ENCODE results near the gene ESR2. TPM values are rescaled to one million over a fixed set of nuclear protein-coding genes. Genes with fewer than 3 reads are reported as not detected.

ESR2 gene
- total and polyA plus RNA-seq, 2 donors (not counting 3 experiments of a cell fraction or from before 2014, with no cell fraction given): 0.10 to 0.58 TPM

DNA sequence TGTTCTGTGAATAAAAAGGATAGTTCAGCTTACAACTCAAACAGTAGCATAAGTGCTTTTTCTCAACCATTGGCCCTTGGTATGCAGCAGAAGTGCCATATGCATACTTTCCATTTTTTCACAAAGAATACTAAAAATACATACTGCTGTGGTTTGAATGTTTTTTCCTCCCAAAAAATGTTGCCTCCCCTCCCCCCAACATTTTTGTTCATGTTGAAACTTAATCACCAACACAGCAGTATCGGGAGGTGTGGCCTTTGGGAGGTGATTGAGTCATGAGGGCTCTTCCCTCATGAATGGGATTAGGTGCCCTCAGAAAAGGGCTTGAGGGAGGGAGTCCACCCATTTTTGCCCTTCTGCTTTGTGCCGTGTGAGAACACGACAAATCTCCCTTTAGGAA is 198.6 kb downstream of the ESR2 start:
- POLR2A ChIA-PET: no interaction called here
- Histone ChIP-seq H3K27me3 (ENCODE audit: control insufficient read depth in 2 of 2, insufficient read depth in 2 of 2, low read length in 2 of 2) (no peaks in the 10 kb centered on the region), H3K9me1 (replicated peaks; ENCODE audit: control insufficient read depth, extremely low read depth, insufficient read depth, low read length) (no peaks in the 10 kb centered on the region), H4K20me1 (replicated peaks; ENCODE audit: control insufficient read depth, extremely low read depth, insufficient read depth, low read length) (no peaks in the 10 kb centered on the region), H2AFZ (ENCODE audit: low read depth, low read length) (no peak overlapping the region), H3K4me3 (replicated peaks in 1 of 3; ENCODE audit: insufficient read depth in 1 of 3, low read depth in 1 of 3, low read length in 3 of 3) (no peak overlapping the region), H3K36me3 (ENCODE audit: control insufficient read depth in 2 of 2, extremely low read depth in 1 of 2, insufficient read depth in 2 of 2, low read length in 2 of 2) (peaks cover 0 to 3% of the 10 kb centered on the region in 2 experiments), H3K4me2 (ENCODE audit: insufficient read depth, low read length) (no peak overlapping the region), H3K9ac (replicated peaks; ENCODE audit: extremely low read depth, insufficient read depth, low read length) (no peak overlapping the region), H3K9me3 (replicated peaks; ENCODE audit: control insufficient read depth, insufficient read depth, low read length) (no peaks in the 10 kb centered on the region), H3K27ac (ENCODE audit: insufficient read depth, low read depth, low read length) (no peak overlapping the region), H3K4me1 (ENCODE audit: control insufficient read depth, extremely low read depth, insufficient read depth, low read length) (no peaks in the 10 kb centered on the region), H3K79me2 (ENCODE audit: control insufficient read depth, insufficient read depth, low read length) (no peaks in the 10 kb centered on the region)
- DNase-seq (ENCODE audit: low read depth, low spot score): no peak
- no peak for FAIRE-seq
- intact Hi-C loops (cut with micrococcal nuclease) (no loop called here), dilution Hi-C loops (cut with MboI; ENCODE audit: extremely low pct_ligation_motif_present, low sequenced_read_pairs) (no loop called here)
- no TSS peak for BruUV-seq (replicated peaks)
- CTCF ChIA-PET: no interaction called here
- no peak for TF ChIP-seq EZH2 (IDR thresholded peaks at IDR 0.05; ENCODE audit: borderline replicate concordance, low read depth, low read length, severe bottlenecking)
- TF ChIP-seq, protein P1, sequence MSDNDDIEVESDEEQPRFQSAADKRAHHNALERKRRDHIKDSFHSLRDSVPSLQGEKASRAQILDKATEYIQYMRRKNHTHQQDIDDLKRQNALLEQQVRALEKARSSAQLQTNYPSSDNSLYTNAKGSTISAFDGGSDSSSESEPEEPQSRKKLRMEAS (IDR thresholded peaks at IDR 0.05; ENCODE audit: insufficient read depth, insufficient read length): no peak
- no peak for TF ChIP-seq POLR2A (IDR thresholded peaks at IDR 0.05; ENCODE audit: low read depth, low read length)
- TF ChIP-seq FOS (IDR thresholded peaks at IDR 0.05; ENCODE audit: borderline replicate concordance, insufficient read depth, low read length): no peak

GRCh38 chr14:64092940-64093339 is 201.2 kb downstream of the ESR2 start:
- CTCF ChIA-PET: no interaction called here
- TF ChIP-seq, protein P2, sequence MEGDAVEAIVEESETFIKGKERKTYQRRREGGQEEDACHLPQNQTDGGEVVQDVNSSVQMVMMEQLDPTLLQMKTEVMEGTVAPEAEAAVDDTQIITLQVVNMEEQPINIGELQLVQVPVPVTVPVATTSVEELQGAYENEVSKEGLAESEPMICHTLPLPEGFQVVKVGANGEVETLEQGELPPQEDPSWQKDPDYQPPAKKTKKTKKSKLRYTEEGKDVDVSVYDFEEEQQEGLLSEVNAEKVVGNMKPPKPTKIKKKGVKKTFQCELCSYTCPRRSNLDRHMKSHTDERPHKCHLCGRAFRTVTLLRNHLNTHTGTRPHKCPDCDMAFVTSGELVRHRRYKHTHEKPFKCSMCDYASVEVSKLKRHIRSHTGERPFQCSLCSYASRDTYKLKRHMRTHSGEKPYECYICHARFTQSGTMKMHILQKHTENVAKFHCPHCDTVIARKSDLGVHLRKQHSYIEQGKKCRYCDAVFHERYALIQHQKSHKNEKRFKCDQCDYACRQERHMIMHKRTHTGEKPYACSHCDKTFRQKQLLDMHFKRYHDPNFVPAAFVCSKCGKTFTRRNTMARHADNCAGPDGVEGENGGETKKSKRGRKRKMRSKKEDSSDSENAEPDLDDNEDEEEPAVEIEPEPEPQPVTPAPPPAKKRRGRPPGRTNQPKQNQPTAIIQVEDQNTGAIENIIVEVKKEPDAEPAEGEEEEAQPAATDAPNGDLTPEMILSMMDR (IDR thresholded peaks at IDR 0.05; ENCODE audit: extremely low read depth in 1 of 2, insufficient read depth in 1 of 2, low read depth in 1 of 2, low read length in 2 of 2): no peak
- no peak for TF ChIP-seq JUN (IDR thresholded peaks at IDR 0.05; ENCODE audit: borderline replicate concordance, insufficient read depth, insufficient read length, low read depth)
- TF ChIP-seq, protein P1 (IDR thresholded peaks at IDR 0.05; ENCODE audit: insufficient read depth, insufficient read length): no peak
- no peak for TF ChIP-seq FOS (IDR thresholded peaks at IDR 0.05; ENCODE audit: borderline replicate concordance, insufficient read depth, low read length)
- no peak for TF ChIP-seq MYC (IDR thresholded peaks at IDR 0.05; ENCODE audit: low read depth, low read length)
- TF ChIP-seq GATA2 (IDR thresholded peaks at IDR 0.05; ENCODE audit: insufficient read depth, insufficient read length, low read depth, low read length): no peak
- no peak for TF ChIP-seq POLR2A (IDR thresholded peaks at IDR 0.05; ENCODE audit: low read depth, low read length)
- TF ChIP-seq EZH2 (IDR thresholded peaks at IDR 0.05; ENCODE audit: borderline replicate concordance, low read depth, low read length, severe bottlenecking): no peak
- TF ChIP-seq POLR2AphosphoS5 (IDR thresholded peaks at IDR 0.05; ENCODE audit: insufficient read depth, low read depth, low read length): no peak
- BruUV-seq (replicated peaks): no TSS peak

More at GRCh38 chr14:64092940-64093339, 201.2 kb downstream of the ESR2 start:
- Histone ChIP-seq H3K4me2 (ENCODE audit: insufficient read depth, low read length) (no peak overlapping the region), H3K36me3 (ENCODE audit: control insufficient read depth in 2 of 2, extremely low read depth in 1 of 2, insufficient read depth in 2 of 2, low read length in 2 of 2) (peaks cover 0 to 3% of the 10 kb centered on the region in 2 experiments), H3K9me3 (replicated peaks; ENCODE audit: control insufficient read depth, insufficient read depth, low read length) (no peaks in the 10 kb centered on the region), H2AFZ (ENCODE audit: low read depth, low read length) (no peak overlapping the region), H3K79me2 (ENCODE audit: control insufficient read depth, insufficient read depth, low read length) (no peaks in the 10 kb centered on the region), H3K4me3 (replicated peaks in 1 of 3; ENCODE audit: insufficient read depth in 1 of 3, low read depth in 1 of 3, low read length in 3 of 3) (no peak overlapping the region), H3K9ac (replicated peaks; ENCODE audit: extremely low read depth, insufficient read depth, low read length) (no peak overlapping the region), H4K20me1 (replicated peaks; ENCODE audit: control insufficient read depth, extremely low read depth, insufficient read depth, low read length) (no peaks in the 10 kb centered on the region), H3K4me1 (ENCODE audit: control insufficient read depth, extremely low read depth, insufficient read depth, low read length) (no peaks in the 10 kb centered on the region), H3K9me1 (replicated peaks; ENCODE audit: control insufficient read depth, extremely low read depth, insufficient read depth, low read length) (no peaks in the 10 kb centered on the region), H3K27ac (ENCODE audit: insufficient read depth, low read depth, low read length) (no peak overlapping the region), H3K27me3 (ENCODE audit: control insufficient read depth in 2 of 2, insufficient read depth in 2 of 2, low read length in 2 of 2) (no peaks in the 10 kb centered on the region)
- intact Hi-C loops (cut with micrococcal nuclease): no loop called here
- POLR2A ChIA-PET: no interaction called here
- FAIRE-seq: no peak
- dilution Hi-C loops (cut with MboI; ENCODE audit: extremely low pct_ligation_motif_present, low sequenced_read_pairs): no loop called here
- DNase-seq (ENCODE audit: low read depth, low spot score): no peak
